BLaER1 (cell line): ENCODE measurements around the gene MAPK6.

Experiments used
- H3K27ac ChIP-seq: shearing (Covaris generic); formaldehyde crosslinking; 2 replicates; pipeline ENCODE4 v1.8.1; 2022
- H3K27me3 ChIP-seq: shearing (Covaris generic); formaldehyde crosslinking; 2 replicates; pipeline ENCODE4 v1.8.1; 2022
- H3K36me3 ChIP-seq: shearing (Covaris generic); formaldehyde crosslinking; 2 replicates; pipeline ENCODE4 v1.8.1; 2022
- H3K4me1 ChIP-seq: shearing (Covaris generic); formaldehyde crosslinking; 2 replicates; pipeline ENCODE4 v1.8.1; 2022
- H3K4me2 ChIP-seq: shearing (Covaris generic); formaldehyde crosslinking; 2 replicates; pipeline ENCODE4 v1.8.1; 2022
- H3K4me3 ChIP-seq: shearing (Covaris generic); formaldehyde crosslinking; 2 replicates; pipeline ENCODE4 v1.8.1; 2022
- H3K9ac ChIP-seq: shearing (Covaris generic); formaldehyde crosslinking; 2 replicates; pipeline ENCODE4 v1.8.1; 2022
- H3K9me3 ChIP-seq: shearing (Covaris generic); formaldehyde crosslinking; 2 replicates; pipeline ENCODE4 v1.8.1; 2022
- H4K20me1 ChIP-seq: shearing (Covaris generic); formaldehyde crosslinking; 2 replicates; pipeline ENCODE4 v1.8.1; 2022
- Cebpa-rat ChIP-seq: shearing (Covaris generic); IDR thresholded peaks from 2 replicates; pipeline ENCODE4 v1.8.1; 2022

Gene MAPK6

GRCh38 chr15:52018693-52019393 lies at the start of gene MAPK6:
TSS of gene MAPK6 (plus strand) at chr15:52019219. CDS start at chr15:52046461, 27,242 bp downstream.
- H3K27ac ChIP-seq = peak within 1 kb of the TSS; percentile 95
- no peak for TF ChIP-seq Cebpa-rat
- peaks cover 43% of the 10 kb centered on the region for H4K20me1 ChIP-seq
- peaks cover 40% of the 10 kb centered on the region for H3K4me1 ChIP-seq
- H3K9me3 ChIP-seq = no peaks in the 10 kb centered on the region
- peak within 1 kb of the TSS; percentile 77 for H3K4me2 ChIP-seq
- H3K27me3 ChIP-seq = no peaks in the 10 kb centered on the region
- H3K9ac ChIP-seq = peak within 1 kb of the TSS; percentile 96
- no peaks in the 10 kb centered on the region for H3K36me3 ChIP-seq
- peak within 1 kb of the TSS; percentile 79 for H3K4me3 ChIP-seq

DNA sequence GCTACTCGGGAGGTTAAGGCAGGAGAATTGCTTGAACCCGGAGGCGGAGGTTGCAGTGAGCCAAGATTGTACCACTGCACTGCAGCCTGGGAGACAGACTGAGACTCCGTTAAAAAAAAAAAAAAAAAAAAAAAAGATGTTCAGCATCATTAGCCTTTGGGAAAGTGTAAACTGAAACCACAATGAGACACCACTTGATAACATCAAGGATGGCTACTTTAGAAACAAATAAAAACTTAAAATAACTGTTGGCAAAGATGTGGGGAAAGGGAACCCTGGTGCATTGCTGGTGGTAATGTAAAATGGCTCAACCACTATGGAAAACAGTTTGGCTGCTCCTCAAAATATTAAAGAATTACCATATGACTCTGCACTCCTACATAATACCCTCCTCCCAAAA lies 49.3 kb upstream of the MAPK6 start:
- Histone ChIP-seq H3K4me2 (peak overlapping the region; percentile 86), H3K27me3 (no peaks in the 10 kb centered on the region), H3K9me3 (peaks cover 31% of the 10 kb centered on the region), H3K27ac (no peak overlapping the region), H3K4me1 (peaks cover 15% of the 10 kb centered on the region), H3K36me3 (peaks cover 47% of the 10 kb centered on the region), H4K20me1 (peaks cover 12% of the 10 kb centered on the region; the same call in 1 of the 2 replicates), H3K4me3 (peak overlapping the region; percentile 83; the same call in 1 of the 2 replicates), H3K9ac (no peak overlapping the region)
- TF ChIP-seq Cebpa-rat = no peak

GRCh38 chr15:51970132-51970817 lies 48.7 kb upstream of the MAPK6 start:
- Histone ChIP-seq H3K4me3 (peak overlapping the region; percentile 83), H3K4me1 (peaks cover 15% of the 10 kb centered on the region), H3K9me3 (peaks cover 31% of the 10 kb centered on the region), H3K9ac (peak overlapping the region; percentile 93), H3K27me3 (no peaks in the 10 kb centered on the region), H3K4me2 (peak overlapping the region; percentile 86), H3K36me3 (peaks cover 42% of the 10 kb centered on the region), H3K27ac (0 out of 2 replicates have a peak overlapping the region, but pooled peaks have one; percentile 90), H4K20me1 (peaks cover 8% of the 10 kb centered on the region; the same call in 1 of the 2 replicates)
- no peak for TF ChIP-seq Cebpa-rat

DNA sequence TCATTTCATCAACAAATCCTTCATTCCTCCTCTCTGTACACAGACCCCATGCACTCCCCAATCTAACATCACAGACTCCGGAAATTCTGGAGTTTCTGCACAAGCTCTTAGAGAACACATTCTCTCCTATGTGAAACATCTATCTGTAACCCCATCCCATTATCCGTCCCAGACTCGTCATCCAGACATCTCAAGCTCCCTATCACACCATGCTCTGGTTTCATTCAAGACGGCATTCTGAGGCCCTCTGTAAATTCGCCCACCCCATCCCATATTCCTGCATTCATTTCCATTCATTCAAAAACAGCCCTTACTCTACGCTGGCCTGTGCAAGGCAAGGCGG lies 48.0 kb upstream of the MAPK6 start:
- Histone ChIP-seq H3K4me1 (peaks cover 15% of the 10 kb centered on the region), H3K27ac (peak overlapping the region; percentile 90), H3K9me3 (peaks cover 31% of the 10 kb centered on the region)

GRCh38 chr15:51971375-51972133 lies 47.5 kb upstream of the MAPK6 start, which contains the start of gene LEO1:
TSS of gene LEO1 (minus strand) at chr15:51971778. CDS start at chr15:51971745, 33 bp downstream.
- Histone ChIP-seq H3K9me3 (peaks cover 29% of the 10 kb centered on the region), H4K20me1 (no peaks in the 10 kb centered on the region), H3K4me1 (peaks cover 15% of the 10 kb centered on the region), H3K4me2 (peak within 1 kb of the TSS; percentile 86), H3K36me3 (peaks cover 29% of the 10 kb centered on the region), H3K4me3 (peak within 1 kb of the TSS; percentile 83), H3K27ac (peak within 1 kb of the TSS; percentile 90), H3K9ac (peak within 1 kb of the TSS; percentile 93), H3K27me3 (no peaks in the 10 kb centered on the region)
- no peak for TF ChIP-seq Cebpa-rat

More for the DNA sequence above, 48.0 kb upstream of the MAPK6 start:
- H3K36me3 ChIP-seq = peaks cover 34% of the 10 kb centered on the region
- no peak for TF ChIP-seq Cebpa-rat
- peak overlapping the region; percentile 93 for H3K9ac ChIP-seq
- H3K4me3 ChIP-seq = peak overlapping the region; percentile 83
- H3K27me3 ChIP-seq = no peaks in the 10 kb centered on the region
- H4K20me1 ChIP-seq = 0 out of 2 replicates have a peak, but pooled peaks cover 1% of the 10 kb centered on the region
- peak overlapping the region; percentile 86 for H3K4me2 ChIP-seq

- Histone ChIP-seq H3K4me3 (no peak overlapping the region), H4K20me1 (no peaks in the 10 kb centered on the region), H3K27ac (no peak overlapping the region), H3K9ac (no peak overlapping the region), H3K9me3 (peaks cover 13% of the 10 kb centered on the region), H3K36me3 (peaks cover 12% of the 10 kb centered on the region), H3K4me1 (peaks cover 15% of the 10 kb centered on the region), H3K27me3 (no peaks in the 10 kb centered on the region), H3K4me2 (no peak overlapping the region)
- no peak for TF ChIP-seq Cebpa-rat
Measured at GRCh38 chr15:51973220-51973619, 45.8 kb upstream of the MAPK6 start.

DNA sequence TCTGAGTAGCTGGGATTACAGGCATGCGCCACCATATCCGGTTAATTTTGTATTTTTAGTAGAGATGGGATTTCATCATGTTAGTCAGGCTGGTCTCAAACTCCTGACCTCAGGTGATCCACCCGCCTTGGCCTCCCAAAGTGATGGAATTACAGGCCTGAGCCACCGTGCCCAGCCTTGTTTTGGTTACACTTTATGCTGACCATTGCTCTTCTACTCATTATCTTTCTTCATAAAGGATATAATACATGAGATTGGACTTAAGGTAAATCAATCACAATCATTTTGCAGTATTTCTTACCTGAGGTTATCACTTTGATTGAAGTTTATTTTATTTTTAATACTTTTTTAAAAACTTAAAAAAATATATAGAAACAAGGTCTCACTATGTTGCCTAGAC lies 45.2 kb upstream of the MAPK6 start:
- TF ChIP-seq Cebpa-rat = no peak
- H3K4me2 ChIP-seq = no peak overlapping the region

DNA sequence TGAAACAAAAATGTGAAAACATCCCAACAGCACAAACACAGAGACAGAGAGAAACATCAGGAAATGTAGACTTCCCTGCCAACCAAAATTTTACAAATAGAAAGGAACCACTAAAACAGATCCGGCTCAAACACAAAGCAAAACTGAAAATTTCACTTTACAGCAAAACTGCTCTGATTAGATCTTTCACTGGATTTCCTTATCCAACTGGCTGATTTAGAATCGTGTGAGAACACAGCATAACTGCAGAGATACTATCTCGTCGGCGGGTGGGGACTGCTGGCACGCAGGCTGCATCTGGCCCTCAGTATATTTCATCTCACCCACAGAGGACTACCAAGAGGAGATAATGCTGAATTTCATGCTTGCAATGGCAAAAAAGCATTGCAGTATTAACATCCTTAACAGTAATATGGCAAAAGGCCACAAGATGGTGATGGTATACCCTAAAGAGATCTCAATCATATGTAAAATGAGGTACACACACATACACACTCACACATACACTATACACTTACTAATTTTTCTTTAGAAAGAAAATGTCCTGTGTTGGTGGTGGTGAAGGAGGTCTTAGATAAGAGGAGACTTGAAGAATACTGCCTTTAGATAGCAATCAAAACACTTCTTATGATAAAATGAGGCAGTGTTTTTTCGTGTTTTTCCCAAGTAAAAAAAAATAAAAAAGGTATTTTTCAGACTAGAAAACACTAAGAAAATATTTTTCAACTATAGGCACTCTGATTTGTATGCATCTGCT lies 36.8 kb upstream of the MAPK6 start:
- Histone ChIP-seq H3K27ac (peak overlapping the region; percentile 68), H4K20me1 (no peaks in the 10 kb centered on the region), H3K27me3 (no peaks in the 10 kb centered on the region), H3K9me3 (no peaks in the 10 kb centered on the region), H3K4me3 (peak overlapping the region; percentile 50), H3K9ac (peak overlapping the region; percentile 67), H3K4me1 (peaks cover 15% of the 10 kb centered on the region), H3K36me3 (no peaks in the 10 kb centered on the region), H3K4me2 (peak overlapping the region; percentile 73)
- TF ChIP-seq Cebpa-rat = no peak

More for the DNA sequence above, 45.2 kb upstream of the MAPK6 start:
- H3K4me3 ChIP-seq = no peak overlapping the region
- H4K20me1 ChIP-seq = no peaks in the 10 kb centered on the region
- H3K27ac ChIP-seq = no peak overlapping the region
- no peak overlapping the region for H3K9ac ChIP-seq
- peaks cover 7% of the 10 kb centered on the region for H3K9me3 ChIP-seq
- peaks cover 7% of the 10 kb centered on the region for H3K36me3 ChIP-seq
- H3K27me3 ChIP-seq = no peaks in the 10 kb centered on the region
- peaks cover 15% of the 10 kb centered on the region for H3K4me1 ChIP-seq

- Histone ChIP-seq H3K36me3 (no peaks in the 10 kb centered on the region), H3K4me3 (no peak overlapping the region), H3K9ac (no peak overlapping the region), H4K20me1 (no peaks in the 10 kb centered on the region), H3K27ac (no peak overlapping the region), H3K4me1 (peaks cover 15% of the 10 kb centered on the region), H3K9me3 (no peaks in the 10 kb centered on the region), H3K27me3 (no peaks in the 10 kb centered on the region), H3K4me2 (no peak overlapping the region)
- no peak for TF ChIP-seq Cebpa-rat
Measured at GRCh38 chr15:51982770-51983103, 36.3 kb upstream of the MAPK6 start.
